CD4-positive, alpha-beta T cell treated with Interleukin-2 at 100 ng/mL for 4 hours (primary cell): ENCODE results near the gene PRKAR1A.

Source experiments
- DNase-seq: peaks from one replicate; pipeline ENCODE4 v3.0.0-alpha.2; 2020; ENCODE audit warnings: low spot score

The PRKAR1A gene

GRCh38 chr17:68542698-68543463 is 30.7 kb downstream of the PRKAR1A start:
- no peak for DNase-seq

- DNase-seq: no peak
Observed at GRCh38 chr17:68544111-68544915, 32.1 kb downstream of the PRKAR1A start.

- no peak for DNase-seq
Observed at GRCh38 chr17:68556551-68556950, 44.3 kb downstream of the PRKAR1A start.

GRCh38 chr17:68559316-68559715 is 47.1 kb downstream of the PRKAR1A start:
- DNase-seq: no peak

- DNase-seq: no peak
Observed at GRCh38 chr17:68560966-68561720, 48.9 kb downstream of the PRKAR1A start.

GRCh38 chr17:68562736-68563135 is 50.5 kb downstream of the PRKAR1A start:
- no peak for DNase-seq

- no peak for DNase-seq
Observed at GRCh38 chr17:68564415-68565111, 52.3 kb downstream of the PRKAR1A start.

GRCh38 chr17:68565661-68566441 is 53.6 kb downstream of the PRKAR1A start:
- no peak for DNase-seq

- DNase-seq: no peak
Observed at GRCh38 chr17:68566442-68566738, 54.2 kb downstream of the PRKAR1A start.

GRCh38 chr17:68567035-68567434 is 54.8 kb downstream of the PRKAR1A start:
- DNase-seq: no peak

GRCh38 chr17:68567581-68567980 is 55.4 kb downstream of the PRKAR1A start:
- no peak for DNase-seq

GRCh38 chr17:68568581-68568980 is 56.4 kb downstream of the PRKAR1A start:
- DNase-seq: no peak

GRCh38 chr17:68569346-68569745 is 57.1 kb downstream of the PRKAR1A start:
- no peak for DNase-seq

GRCh38 chr17:68570526-68570925 is 58.3 kb downstream of the PRKAR1A start:
- DNase-seq: no peak

GRCh38 chr17:68572138-68572842 is 60.1 kb downstream of the PRKAR1A start:
- DNase-seq: no peak

GRCh38 chr17:68573338-68573737 is 61.1 kb downstream of the PRKAR1A start:
- DNase-seq: no peak

- no peak for DNase-seq
Observed at GRCh38 chr17:68576137-68576536, 63.9 kb downstream of the PRKAR1A start.

GRCh38 chr17:68576811-68577496 is 64.7 kb downstream of the PRKAR1A start:
- no peak for DNase-seq

- DNase-seq: no peak
Observed at GRCh38 chr17:68577497-68577821, 65.2 kb downstream of the PRKAR1A start.

GRCh38 chr17:68578236-68578635 is 66.0 kb downstream of the PRKAR1A start:
- DNase-seq: no peak
